VCaP (cell line): Measurements from ENCODE around the gene UQCC2.
A peak's percentile ranks its signal among the peaks of the same experiment; 100 is the strongest.

ENCODE experiments used
- H3K27ac ChIP-seq: fragments of 450-650 bp; 2 replicates; pipeline ENCODE4 v1.5.1; 2017
- CTCF ChIP-seq: fragments of 450-650 bp; conservative IDR thresholded peaks from 2 replicates; pipeline ENCODE4 v1.5.1; 2017; ENCODE audit warnings: mild to moderate bottlenecking, moderate library complexity

UQCC2 gene

GRCh38 chr6:33702345-33702977 is 9.0 kb downstream of the UQCC2 start:
- peak; percentile 89 for TF ChIP-seq CTCF
- peak overlapping the region; percentile 12 for H3K27ac ChIP-seq

GRCh38 chr6:33700391-33701050 is 11.0 kb downstream of the UQCC2 start:
- TF ChIP-seq CTCF = peak; percentile 98
- H3K27ac ChIP-seq = peak overlapping the region; percentile 86

GRCh38 chr6:33699739-33700138 is 11.8 kb downstream of the UQCC2 start:
- H3K27ac ChIP-seq = peak overlapping the region; percentile 86
- TF ChIP-seq CTCF = no peak

- H3K27ac ChIP-seq = peak overlapping the region; percentile 86
- no peak for TF ChIP-seq CTCF
Observed at GRCh38 chr6:33699131-33699530, 12.4 kb downstream of the UQCC2 start.

- no peak for TF ChIP-seq CTCF
- peak overlapping the region; percentile 86 for H3K27ac ChIP-seq
Observed at GRCh38 chr6:33698494-33698893, 13.0 kb downstream of the UQCC2 start.

- peak overlapping the region; percentile 86 for H3K27ac ChIP-seq
- no peak for TF ChIP-seq CTCF
Observed at GRCh38 chr6:33697845-33698244, 13.7 kb downstream of the UQCC2 start.

GRCh38 chr6:33696548-33697518 is 14.7 kb downstream of the UQCC2 start:
- no peak for TF ChIP-seq CTCF
- H3K27ac ChIP-seq = peak overlapping the region; percentile 86
